ENCODE results near the gene WDR7.

WDR7 gene

DNA sequence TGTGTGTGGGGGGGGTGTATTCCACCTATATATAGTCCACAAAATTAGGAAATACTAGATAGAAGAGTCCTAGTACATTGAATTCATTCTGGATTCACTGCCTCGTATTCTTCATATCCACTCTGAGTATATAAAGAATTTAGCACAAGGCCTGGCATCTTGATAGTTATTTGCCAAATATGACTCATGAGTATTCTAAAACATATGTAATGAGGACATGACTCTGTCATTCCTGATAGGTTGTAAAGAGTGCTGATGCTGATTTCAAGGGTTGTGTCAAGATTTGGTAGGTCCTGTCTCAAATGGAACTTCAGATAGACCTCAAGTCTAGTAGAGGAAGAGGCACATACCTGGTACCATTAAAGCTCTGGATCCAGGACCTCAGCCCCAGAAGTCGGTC is 322.3 kb downstream of the WDR7 start:
- H3K4me3 ChIP-seq (ENCODE audit: low read depth, low read length, poor library complexity, severe bottlenecking) = no peak overlapping the region
- no peaks in the 10 kb centered on the region for H3K79me2 ChIP-seq (ENCODE audit: insufficient read depth, low read length)
- H3K27me3 ChIP-seq (ENCODE audit: insufficient read depth, low read length) = no peaks in the 10 kb centered on the region
- no peak overlapping the region for H3K4me2 ChIP-seq (ENCODE audit: low read length)
- no peaks in the 10 kb centered on the region for H3K4me1 ChIP-seq (ENCODE audit: insufficient read depth, low read length, severe bottlenecking)
- no peaks in the 10 kb centered on the region for H3K9me3 ChIP-seq (ENCODE audit: low read length)
- H4K20me1 ChIP-seq (ENCODE audit: insufficient read depth, low read length) = no peaks in the 10 kb centered on the region
- TF ChIP-seq EZH2 (IDR thresholded peaks at IDR 0.05; ENCODE audit: borderline replicate concordance, low read length) (no peak), CTCF (IDR thresholded peaks at IDR 0.05; ENCODE audit: low read length) (no peak)
- H2AFZ ChIP-seq (ENCODE audit: low read length) = no peak overlapping the region
- no peak overlapping the region for H3K9ac ChIP-seq (ENCODE audit: low read length)
- H3K27ac ChIP-seq (ENCODE audit: low read depth, low read length, poor library complexity, severe bottlenecking) = no peak overlapping the region
- H3K9me2 ChIP-seq (ENCODE audit: low read depth, low read length) = no peaks in the 10 kb centered on the region
- no peaks in the 10 kb centered on the region for H3K36me3 ChIP-seq (ENCODE audit: insufficient read depth, low read length)
- H3F3A ChIP-seq (ENCODE audit: insufficient read depth, low read length) = no peaks in the 10 kb centered on the region

DNA sequence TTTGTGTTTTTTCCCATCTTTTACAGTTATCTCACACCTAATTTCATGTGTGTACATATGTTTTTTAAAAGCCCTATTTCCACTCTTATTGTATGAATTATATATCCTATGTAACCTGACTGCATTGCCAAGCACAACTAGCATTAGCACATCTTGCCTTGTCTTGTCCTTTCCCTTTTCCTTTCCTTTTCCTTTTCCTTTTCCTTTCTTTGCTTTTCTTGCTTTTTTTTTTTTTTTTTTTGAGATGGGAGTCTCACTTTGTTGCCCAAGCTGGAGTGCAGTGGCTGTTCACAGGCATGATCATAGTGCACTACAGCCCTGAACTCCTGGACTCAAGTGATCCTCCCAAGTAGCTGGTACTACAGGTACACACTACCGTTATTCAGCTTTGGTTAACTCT is 323.0 kb downstream of the WDR7 start:
- H3K9me2 ChIP-seq (ENCODE audit: low read depth, low read length) = no peaks in the 10 kb centered on the region
- H3K4me1 ChIP-seq (ENCODE audit: insufficient read depth, low read length, severe bottlenecking) = no peaks in the 10 kb centered on the region

DNA sequence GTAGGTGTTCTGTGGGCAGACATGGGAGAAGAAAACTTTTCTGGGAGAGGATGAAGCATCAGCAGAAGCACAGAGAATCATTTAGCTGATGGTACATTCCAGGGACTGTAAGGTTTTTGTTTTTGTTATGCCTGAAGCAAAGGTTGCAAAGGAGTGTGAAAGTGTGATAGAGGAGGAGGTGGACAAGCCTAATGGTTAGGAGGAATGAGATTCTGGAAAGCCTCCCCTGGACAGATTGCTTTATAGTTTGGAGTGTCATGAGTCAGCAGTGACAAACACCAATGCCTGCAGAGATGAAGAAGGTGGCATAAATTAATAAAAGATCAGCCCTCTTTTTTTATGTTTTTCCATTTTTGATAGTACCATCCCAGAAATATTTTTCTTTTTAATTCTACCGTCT is 324.1 kb downstream of the WDR7 start:
- no peak overlapping the region for H3K27ac ChIP-seq (ENCODE audit: low read depth, low read length, poor library complexity, severe bottlenecking)
- TF ChIP-seq EZH2 (IDR thresholded peaks at IDR 0.05; ENCODE audit: borderline replicate concordance, low read length) (no peak), CTCF (IDR thresholded peaks at IDR 0.05; ENCODE audit: low read length) (no peak)

More for the DNA sequence above, 323.0 kb downstream of the WDR7 start:
- no peak overlapping the region for H2AFZ ChIP-seq (ENCODE audit: low read length)
- no peaks in the 10 kb centered on the region for H3K36me3 ChIP-seq (ENCODE audit: insufficient read depth, low read length)
- no peaks in the 10 kb centered on the region for H3K79me2 ChIP-seq (ENCODE audit: insufficient read depth, low read length)
- no peak overlapping the region for H3K4me3 ChIP-seq (ENCODE audit: low read depth, low read length, poor library complexity, severe bottlenecking)
- no peak overlapping the region for H3K4me2 ChIP-seq (ENCODE audit: low read length)
- H3K27me3 ChIP-seq (ENCODE audit: insufficient read depth, low read length) = no peaks in the 10 kb centered on the region
- no peaks in the 10 kb centered on the region for H4K20me1 ChIP-seq (ENCODE audit: insufficient read depth, low read length)
- H3K9ac ChIP-seq (ENCODE audit: low read length) = no peak overlapping the region
- H3K9me3 ChIP-seq (ENCODE audit: low read length) = no peaks in the 10 kb centered on the region
- no peaks in the 10 kb centered on the region for H3F3A ChIP-seq (ENCODE audit: insufficient read depth, low read length)
- no peak overlapping the region for H3K27ac ChIP-seq (ENCODE audit: low read depth, low read length, poor library complexity, severe bottlenecking)
- no peak for TF ChIP-seq EZH2 (IDR thresholded peaks at IDR 0.05; ENCODE audit: borderline replicate concordance, low read length)
- no peak for TF ChIP-seq CTCF (IDR thresholded peaks at IDR 0.05; ENCODE audit: low read length)

More for the DNA sequence above, 324.1 kb downstream of the WDR7 start:
- Histone ChIP-seq H3K4me3 (ENCODE audit: low read depth, low read length, poor library complexity, severe bottlenecking) (no peak overlapping the region), H3K9me2 (ENCODE audit: low read depth, low read length) (no peaks in the 10 kb centered on the region), H3K36me3 (ENCODE audit: insufficient read depth, low read length) (no peaks in the 10 kb centered on the region), H3K4me1 (ENCODE audit: insufficient read depth, low read length, severe bottlenecking) (no peaks in the 10 kb centered on the region), H2AFZ (ENCODE audit: low read length) (no peak overlapping the region), H3K79me2 (ENCODE audit: insufficient read depth, low read length) (no peaks in the 10 kb centered on the region), H3K9ac (ENCODE audit: low read length) (no peak overlapping the region), H4K20me1 (ENCODE audit: insufficient read depth, low read length) (no peaks in the 10 kb centered on the region), H3K27me3 (ENCODE audit: insufficient read depth, low read length) (no peaks in the 10 kb centered on the region), H3K9me3 (ENCODE audit: low read length) (no peaks in the 10 kb centered on the region), H3F3A (ENCODE audit: insufficient read depth, low read length) (no peaks in the 10 kb centered on the region), H3K4me2 (ENCODE audit: low read length) (no peak overlapping the region)

All from OCI-LY1 (cell line).